ENCODE measurements around the gene ARMC9.
"Not testable (repeated sequence)": the region's sequence is repeated elsewhere in the genome, so short reads cannot be mapped to it uniquely, and the experiment has no call there.

Gene ARMC9, protein sequence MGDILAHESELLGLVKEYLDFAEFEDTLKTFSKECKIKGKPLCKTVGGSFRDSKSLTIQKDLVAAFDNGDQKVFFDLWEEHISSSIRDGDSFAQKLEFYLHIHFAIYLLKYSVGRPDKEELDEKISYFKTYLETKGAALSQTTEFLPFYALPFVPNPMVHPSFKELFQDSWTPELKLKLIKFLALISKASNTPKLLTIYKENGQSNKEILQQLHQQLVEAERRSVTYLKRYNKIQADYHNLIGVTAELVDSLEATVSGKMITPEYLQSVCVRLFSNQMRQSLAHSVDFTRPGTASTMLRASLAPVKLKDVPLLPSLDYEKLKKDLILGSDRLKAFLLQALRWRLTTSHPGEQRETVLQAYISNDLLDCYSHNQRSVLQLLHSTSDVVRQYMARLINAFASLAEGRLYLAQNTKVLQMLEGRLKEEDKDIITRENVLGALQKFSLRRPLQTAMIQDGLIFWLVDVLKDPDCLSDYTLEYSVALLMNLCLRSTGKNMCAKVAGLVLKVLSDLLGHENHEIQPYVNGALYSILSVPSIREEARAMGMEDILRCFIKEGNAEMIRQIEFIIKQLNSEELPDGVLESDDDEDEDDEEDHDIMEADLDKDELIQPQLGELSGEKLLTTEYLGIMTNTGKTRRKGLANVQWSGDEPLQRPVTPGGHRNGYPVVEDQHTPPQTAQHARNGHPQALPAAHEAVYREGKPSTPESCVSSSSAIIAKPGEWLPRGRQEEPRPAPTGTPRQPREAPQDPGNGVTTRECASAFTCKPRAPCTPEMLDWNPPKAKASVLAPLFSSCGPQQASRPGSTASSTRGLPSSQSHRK

DNA sequence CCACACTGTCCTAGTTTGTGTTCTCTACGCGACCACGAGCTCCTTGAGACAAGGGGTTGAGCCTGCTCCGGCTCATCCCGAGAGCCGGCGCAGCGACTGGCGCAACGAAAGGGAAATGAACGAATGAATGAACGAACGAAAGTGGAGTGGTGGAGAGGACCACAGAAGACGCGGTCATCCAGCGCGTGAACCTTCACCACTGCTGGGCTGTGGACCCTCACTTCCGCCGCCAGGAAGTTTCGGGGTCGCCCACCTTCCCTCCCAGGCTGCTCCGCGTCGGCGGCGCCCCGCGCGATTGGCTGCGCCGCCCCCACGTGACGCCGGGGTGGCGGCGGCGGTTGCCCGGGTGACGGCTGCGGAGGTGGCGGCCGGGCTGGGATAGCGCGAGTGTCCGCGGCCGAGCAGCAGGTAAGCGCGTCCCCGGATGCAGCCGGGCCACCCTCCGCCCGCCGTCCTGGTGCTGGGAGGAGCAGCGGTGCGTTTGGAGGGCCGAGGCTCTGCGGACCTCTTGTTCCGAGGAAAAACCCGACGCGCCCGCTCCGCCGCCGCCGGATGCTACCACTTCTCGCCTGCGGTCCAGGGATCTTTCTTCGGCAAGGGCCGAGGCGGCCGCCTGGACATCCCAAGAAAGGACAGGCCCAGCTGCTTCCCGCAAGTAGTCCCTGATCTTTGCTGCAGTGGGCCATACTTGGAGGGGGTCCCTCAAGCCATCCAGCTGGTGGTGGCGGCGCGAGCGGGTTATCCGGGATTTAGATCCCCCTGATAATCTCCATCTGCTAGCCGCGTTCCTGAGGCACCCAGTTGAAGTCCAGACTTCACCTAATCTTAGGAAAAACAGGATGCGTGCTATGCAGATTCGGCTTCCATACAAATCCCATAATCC, at the start of gene ARMC9:
TSS of gene ARMC9 (plus strand) at position 341 of the 883 bp plus-strand sequence. CDS start 7,608 bp downstream, outside the sequence.
- peak; percentile 45 to 71 for DNase-seq (ENCODE audit: low read depth in 2 of 2)

DNA sequence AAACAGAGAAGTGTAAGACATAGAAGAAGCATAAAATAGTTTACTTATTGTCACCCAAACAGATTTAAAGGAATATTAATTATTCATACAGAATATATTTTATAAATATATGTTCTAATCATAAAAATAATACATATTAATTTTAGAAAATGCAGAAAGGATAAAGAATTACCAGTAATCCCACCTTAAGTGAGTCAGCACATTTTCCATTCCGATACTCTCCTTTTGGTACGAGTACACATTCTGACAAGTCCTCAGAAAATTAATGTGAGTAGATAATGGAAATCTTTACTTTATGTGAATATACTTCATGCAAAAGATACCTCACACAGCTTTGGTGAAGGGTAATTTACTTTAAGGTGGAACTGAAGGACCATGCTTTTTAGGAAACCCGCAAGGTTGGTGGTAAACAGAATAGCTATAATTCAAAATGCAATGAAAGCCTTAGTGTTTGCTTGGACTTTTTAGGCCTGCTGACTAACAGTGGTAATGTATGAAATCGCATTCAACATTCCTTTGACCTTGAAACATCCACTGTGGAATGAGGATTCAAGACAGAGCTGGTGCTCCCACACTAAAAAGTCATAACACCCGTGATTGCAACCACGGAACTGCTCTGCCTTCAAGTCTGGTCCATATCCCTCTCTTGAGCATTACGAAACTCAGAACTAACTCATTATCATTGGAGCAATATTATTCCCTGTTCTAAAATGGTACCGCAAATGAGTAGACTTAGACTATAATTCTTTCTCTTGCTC, 45.5 kb upstream of the ARMC9 start:
- no peak for DNase-seq (ENCODE audit: low read depth in 2 of 2)

DNA sequence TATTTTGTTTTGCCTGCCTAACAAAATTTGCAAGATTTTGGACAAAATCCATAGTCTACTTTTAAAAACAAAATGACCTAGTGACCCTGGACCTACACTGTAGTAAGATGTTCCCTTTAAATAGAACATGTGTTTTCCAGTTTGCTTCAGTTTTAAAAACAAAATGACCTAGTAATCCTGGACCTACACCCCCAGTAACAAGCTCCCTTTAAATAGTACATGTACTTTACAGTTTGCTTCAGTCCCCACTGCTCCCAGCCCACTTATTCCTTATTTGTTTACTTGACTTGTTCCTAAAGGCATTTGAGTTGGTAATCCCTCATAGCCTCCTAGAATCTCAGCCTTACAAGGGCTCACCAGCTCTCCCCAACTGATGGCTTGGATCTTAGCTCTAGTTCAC, 39.1 kb upstream of the ARMC9 start:
- no peak for DNase-seq (ENCODE audit: low read depth in 2 of 2)

DNA sequence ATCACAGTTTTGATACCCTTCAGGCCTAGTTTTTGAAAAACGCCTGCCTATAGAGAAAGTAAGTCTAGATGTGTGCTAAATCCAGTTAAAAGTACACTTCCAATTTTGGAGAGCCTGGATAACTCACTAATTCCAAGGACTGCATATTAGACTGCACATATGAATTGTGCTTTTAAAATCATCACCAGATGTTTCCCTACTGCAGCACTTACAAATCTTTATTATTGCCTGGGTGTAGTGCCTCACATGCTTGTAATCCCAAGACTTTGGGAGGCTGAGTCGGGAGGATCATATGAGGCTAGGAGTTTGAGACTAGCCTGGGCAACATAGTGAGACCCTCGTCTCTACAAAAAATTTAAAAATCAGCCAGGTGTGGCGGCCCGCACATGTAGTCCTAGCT, 37.7 kb upstream of the ARMC9 start:
- DNase-seq (ENCODE audit: low read depth in 2 of 2), result no peak

DNA sequence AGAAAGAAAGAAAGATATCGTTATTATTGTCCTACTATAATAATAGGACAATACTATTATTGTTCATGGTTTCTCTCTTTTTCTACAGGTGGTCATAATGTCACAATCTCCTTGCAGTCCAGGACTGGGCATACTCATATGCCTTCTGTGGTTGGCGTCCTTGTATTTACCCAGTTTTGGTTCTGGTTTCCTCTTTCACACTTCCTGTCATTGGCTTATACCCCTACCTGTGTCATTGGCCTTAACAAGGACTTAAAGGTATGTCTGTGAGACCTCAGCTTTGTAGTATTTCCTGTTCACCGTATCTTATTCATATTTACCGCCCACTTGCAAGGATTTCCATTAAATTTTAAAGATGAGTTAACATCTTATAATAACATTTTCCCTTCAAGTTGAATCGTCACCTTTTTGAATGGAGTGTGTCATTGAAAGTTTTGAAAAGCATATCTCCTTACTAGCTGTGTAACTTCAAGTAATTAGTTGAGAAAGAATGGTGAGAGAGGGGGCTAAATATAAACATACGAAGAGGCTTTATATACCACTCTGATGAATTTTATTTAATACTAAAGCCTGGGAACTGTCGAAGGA, 37.1 kb upstream of the ARMC9 start:
- no peak for DNase-seq (ENCODE audit: low read depth in 2 of 2)

DNA sequence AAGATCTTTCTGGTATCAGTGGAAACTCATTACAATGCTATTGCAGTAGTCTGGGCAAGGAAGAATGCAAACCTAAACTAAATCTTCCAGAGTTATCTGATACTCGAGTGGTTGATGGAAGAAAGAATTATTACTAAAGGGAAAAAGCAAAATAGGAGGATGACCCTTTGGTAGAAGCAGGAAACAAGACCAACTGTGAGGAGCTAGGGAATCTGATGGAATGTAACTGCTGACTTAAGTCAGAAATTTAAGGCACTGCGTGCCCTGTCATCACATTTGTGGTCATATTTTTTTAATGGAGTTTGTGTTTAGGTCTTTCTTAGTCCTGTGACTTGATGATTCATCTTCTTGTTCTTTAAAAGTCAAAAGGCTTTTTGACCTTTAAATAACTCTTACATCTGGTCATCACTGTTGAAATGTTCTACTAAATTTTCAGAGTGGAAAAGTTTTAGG, 36.5 kb upstream of the ARMC9 start:
- no peak for DNase-seq (ENCODE audit: low read depth in 2 of 2)

DNA sequence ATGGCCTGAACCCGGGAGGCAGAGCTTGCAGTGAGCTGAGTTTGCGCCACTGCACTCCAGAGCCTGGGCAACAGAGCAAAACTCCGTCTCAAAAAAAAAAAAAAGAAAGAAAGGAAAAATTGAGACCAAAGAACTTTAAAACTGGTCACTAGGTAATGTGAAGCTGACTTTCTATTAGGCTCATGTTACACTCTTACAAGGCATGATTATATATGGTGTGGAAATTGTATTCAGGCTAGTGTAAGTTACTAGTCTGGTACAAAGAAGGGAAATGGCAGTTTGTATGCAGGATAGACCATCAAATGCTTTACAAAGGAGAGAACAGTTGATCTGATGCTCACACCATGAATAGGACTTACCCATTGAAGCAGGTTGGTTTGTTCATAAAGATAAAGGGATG, 35.4 kb upstream of the ARMC9 start:
- DNase-seq (ENCODE audit: low read depth in 2 of 2), result no peak

DNA sequence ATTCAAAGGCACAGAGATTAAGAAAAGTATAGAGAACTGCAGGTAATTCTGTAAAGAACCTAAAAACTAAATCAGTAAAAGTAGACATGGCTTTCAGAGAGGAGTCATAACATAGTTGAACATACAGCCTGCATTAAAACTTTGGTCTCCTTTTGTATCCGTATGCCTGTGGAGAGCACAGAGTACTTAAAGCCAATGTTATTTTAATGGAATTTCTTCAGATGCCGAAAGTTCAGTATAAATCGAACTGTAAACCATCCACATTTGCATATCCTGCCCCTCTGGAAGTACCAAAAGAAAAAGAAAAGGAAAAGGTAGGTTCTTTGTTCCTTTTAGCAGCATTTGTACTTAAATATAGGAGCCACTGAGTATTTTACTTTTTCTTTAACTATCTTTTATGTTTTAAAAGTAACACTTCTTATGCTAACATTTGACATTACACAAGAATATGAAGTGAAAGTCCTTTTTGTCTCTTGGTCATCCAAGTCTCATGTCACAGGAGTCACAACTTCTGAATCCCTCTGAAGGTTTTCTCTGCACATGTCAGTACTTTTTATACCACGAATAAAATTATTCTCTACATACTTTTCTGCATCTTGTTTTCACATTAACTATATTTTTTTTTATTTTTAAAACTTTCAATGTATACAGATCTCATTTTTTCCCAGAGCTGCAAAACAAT, 34.9 kb upstream of the ARMC9 start:
- no peak for DNase-seq (ENCODE audit: low read depth in 2 of 2)

DNA sequence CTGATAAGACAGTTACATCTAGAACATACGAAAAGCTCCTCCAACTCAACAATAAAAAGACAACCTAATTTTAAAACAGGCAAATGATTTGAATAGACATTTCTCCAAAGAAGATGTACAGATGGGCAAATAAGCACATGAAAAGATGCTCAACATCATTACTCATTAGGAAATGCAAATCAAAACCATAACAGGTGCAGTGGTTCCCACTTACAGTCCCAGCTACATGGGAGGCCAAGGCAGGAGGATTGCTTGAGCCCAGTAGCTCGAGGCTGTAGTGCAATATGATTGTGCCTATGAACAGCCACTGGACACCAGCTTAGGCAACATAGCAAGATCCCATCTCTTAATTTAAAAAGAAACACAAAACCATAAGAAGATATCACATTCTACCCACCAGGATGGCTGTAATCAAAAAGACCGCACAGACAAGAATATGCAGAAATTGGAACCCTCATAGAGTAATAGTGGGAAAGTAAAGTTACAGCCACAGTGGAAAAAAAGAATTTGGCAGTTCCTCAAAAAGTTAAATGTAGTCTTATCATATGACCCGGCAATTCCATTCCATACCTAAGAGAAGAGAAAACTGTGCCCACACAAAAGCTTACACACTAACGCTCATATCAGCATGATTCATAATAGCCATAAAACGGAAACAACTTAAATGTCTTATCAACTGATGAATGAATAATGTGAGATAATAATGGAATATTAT, 30.5 kb upstream of the ARMC9 start:
- no peak for DNase-seq (ENCODE audit: low read depth in 2 of 2)

DNA sequence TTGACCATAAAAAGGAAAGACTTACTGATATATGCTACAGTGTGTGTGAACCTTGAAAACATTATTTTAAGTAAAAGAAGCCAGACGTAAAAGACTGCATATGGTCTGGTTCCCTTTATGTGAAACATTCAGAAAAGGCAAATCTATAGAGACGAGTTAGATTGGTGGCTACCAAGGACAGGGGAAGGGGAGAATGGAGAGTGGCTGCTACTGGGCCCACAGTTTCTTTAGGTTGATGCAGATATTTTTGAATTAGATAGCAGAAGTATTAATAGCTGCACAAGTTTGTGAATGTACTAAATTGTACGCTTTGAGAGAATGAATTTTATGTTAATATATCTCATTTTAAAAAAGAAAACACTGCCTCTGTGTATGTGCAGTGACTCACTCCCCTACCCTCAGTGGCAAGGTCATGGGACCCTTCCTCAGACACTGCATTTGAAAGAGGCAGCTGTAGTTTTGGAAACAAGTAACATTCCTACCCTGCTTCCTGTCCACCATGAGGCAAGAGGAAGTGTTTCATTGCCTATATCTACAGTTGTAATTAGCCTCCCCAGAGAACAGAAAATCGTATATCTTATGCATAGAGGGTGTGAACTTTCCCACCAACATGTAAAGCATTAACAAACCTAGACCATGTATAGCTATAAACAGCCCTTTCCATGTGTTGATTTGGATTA, 29.8 kb upstream of the ARMC9 start:
- DNase-seq (ENCODE audit: low read depth in 2 of 2), result no peak

DNA sequence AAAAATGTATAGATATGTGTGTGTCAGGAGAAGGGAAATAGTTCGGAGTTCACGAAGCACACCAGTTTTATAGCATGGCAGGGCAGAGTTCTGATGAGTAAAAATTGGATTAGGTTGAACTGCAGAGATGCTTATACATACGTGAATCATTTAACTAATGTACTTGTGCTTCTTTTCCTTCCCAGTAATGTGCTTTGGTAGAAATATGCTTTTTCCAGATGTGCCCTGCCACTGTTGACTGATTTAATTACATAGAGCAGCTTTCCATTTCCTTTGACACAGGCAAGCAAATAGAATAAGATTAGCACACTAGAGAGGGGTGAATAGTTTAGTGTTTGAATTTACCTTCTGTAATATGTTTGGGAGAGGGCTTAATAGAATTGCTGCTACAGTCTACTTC, 28.9 kb upstream of the ARMC9 start:
- no peak for DNase-seq (ENCODE audit: low read depth in 2 of 2)

DNA sequence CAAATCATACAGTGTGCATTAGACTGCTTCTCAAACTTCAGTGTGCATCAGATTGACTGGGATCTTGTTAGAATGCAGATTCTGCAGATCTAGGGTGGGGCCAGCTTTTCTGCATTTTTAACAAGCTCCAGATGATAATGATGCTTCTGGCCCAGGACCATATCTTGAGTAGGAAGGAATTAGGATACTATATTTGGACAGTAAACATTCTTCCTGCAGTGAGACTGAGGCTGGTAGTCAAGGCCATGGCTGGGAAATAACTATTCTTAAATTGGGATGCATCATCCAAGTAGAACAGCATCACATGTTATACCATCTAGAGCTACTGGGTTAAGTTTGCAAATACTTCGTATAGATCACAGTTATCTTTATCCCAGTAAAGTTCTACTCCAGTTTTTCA, 28.4 kb upstream of the ARMC9 start:
- DNase-seq (ENCODE audit: low read depth in 2 of 2), result no peak

DNA sequence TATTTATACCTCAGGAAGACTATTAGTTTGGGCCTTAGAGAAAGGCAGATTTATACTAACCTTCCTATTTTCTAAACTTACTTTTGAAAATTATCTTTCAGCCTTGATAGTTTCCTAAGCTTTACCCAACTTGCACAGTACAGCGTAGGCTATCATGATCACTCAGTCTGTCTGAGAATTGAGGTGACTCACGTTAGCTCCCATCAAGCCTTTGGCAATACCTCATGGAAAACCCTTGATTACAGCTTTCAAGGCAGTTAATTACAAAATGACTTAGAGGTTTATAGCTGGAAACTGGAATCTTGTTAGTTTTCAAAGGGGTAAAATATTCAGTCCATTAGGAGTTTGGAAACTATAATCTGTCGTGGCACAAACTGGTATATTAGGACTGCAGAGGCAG, 26.4 kb upstream of the ARMC9 start:
- no peak for DNase-seq (ENCODE audit: low read depth in 2 of 2)

DNA sequence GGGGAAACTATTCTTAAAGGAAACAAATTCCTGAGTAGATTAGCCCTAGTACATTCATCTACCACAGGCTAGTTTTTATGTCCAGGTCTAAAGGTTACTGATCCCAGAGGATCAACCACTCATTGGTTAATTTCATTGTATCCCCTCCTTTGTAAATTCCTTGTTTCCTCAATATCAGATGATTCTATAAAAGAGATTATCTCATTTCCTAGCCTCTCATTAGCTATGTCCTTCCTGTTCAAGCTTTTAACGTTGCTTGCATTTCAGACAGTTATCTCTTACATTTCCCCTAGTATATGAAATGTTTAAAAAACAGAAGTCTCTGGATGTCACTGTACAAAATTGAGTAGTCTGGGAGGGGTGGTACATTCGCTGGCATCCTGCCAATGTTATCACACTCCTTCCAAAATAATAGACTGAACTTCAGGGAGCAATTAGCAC, 24.2 kb upstream of the ARMC9 start:
- DNase-seq (ENCODE audit: low read depth in 2 of 2), result no peak

DNA sequence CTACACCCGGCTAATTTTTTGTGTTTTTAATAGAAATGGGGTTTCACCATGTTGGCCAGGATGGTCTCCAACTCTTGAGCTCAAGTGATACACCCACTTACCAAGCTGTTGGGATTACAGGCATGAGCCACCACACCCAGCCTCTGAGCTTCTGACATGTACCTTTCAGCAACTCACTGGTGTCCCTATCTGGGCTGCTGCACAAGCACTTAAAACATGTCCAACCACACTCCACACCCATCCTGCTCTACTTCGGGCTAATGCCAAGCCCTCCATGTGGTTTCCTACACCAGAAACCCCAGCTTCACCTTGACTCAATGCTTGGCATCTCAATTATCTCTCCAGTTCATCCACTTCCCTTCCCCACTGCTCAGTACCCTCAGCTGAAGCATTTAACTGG, 22.4 kb upstream of the ARMC9 start:
- DNase-seq (ENCODE audit: low read depth in 2 of 2), result no peak

DNA sequence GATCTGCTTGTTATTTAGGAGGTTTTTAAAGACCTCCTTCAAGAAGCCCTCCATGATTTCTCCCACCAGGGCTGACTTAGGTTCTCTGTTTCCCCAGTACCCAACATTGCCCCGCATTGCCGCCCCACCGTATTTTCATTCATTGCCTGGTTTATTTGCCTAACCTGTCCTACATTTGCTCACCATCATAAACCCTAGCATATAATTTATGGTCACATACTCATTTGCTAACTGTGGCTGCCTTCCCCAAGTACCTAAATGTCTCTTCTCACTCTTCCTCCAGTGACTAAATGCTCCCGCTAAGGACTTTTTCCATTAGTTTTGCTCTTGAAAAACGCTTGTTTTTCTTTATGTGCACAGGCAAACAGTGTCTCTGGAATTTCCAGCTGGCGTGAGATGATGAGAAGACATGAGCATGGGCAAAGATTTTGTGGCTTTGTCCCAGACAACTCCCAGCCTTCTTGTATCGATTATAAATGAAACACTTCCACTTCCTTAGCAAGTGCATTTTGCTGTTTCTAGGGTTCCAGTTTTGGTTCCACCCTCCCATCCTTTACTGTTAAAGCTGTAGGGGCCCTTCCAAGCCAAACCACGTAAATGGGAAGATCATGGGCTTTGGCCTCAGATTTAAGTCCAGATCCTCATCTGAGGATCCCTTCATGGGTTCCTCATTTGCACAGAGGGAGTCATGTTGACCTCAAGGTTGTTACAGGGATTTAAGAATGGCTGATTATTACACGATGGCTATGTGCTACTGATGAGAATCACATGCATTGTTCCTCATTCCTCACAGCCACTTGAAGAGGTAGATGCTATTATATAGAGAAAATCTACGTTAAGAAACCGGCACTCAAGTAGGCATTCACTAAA, 21.0 kb upstream of the ARMC9 start:
- no peak for DNase-seq (ENCODE audit: low read depth in 2 of 2)

DNA sequence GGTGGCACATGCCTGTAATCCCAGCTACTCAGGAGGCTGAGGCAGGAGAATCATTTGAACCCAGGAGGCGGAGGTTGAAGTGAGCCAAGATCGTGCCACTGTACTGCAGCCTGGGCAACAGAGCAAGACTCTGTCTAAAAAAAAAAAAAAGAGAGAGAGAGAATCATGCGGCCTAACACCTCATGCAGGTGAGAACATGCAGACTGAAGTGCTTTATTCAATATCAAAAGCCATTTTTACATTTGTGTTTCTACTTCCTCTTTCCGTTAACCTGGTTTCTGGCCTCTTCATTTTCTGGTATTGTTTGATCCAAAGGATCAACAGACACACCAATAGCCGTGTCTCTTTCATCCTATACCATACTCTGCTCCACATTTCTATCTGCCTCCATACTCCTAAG, 19.6 kb upstream of the ARMC9 start:
- DNase-seq (ENCODE audit: low read depth in 2 of 2), result not testable (repeated sequence)

Data from stimulated activated CD8-positive, alpha-beta memory T cell treated with anti-CD3 and anti-CD28 coated beads, Interleukin-7, amount 100 ng/mL, for 4 hours (primary cell).